ENCODE results near the gene GLS.

- no peak for TF ChIP-seq CTCF (IDR thresholded peaks at IDR 0.05)
- no peak for TF ChIP-seq ZFX (IDR thresholded peaks at IDR 0.05; ENCODE audit: borderline replicate concordance)
Measured at GRCh38 chr2:190867212-190867611, 13.4 kb upstream of the GLS start.

Measured in 22Rv1 (cell line).